H9 (cell line): ENCODE data around the gene ITPR3. TPM values are rescaled to one million over a fixed set of nuclear protein-coding genes. Genes with fewer than 3 reads are reported as not detected.

ENCODE experiments used
- DNase-seq: peaks from one replicate; pipeline ENCODE4 v3.0.0-alpha.2; 2017
- H2AFZ ChIP-seq: one replicate; pipeline ENCODE4 v1.6.1; 2013; ENCODE audit warnings: mild to moderate bottlenecking, low read length, control low read depth, moderate library complexity
- H2AK5ac ChIP-seq: 2 replicates; pipeline ENCODE4 v1.6.1; 2013; ENCODE audit warnings: low read length, control low read depth, mixed read lengths; ENCODE audit not compliant: insufficient read length
- H2BK120ac ChIP-seq: one replicate; pipeline ENCODE4 v1.6.1; 2013; ENCODE audit warnings: low read depth, mild to moderate bottlenecking, low read length, control low read depth, inconsistent platforms; ENCODE audit not compliant: poor library complexity, severe bottlenecking
- H2BK12ac ChIP-seq: 2 replicates; pipeline ENCODE4 v1.6.1; 2013; ENCODE audit warnings: low read length, control low read depth, mixed read lengths, low read depth; ENCODE audit not compliant: insufficient read length
- H2BK15ac ChIP-seq: 2 replicates; pipeline ENCODE4 v1.6.1; 2013; ENCODE audit warnings: low read depth, low read length, control low read depth
- H2BK20ac ChIP-seq: one replicate; pipeline ENCODE4 v1.6.1; 2013; ENCODE audit warnings: low read depth, mild to moderate bottlenecking, low read length, control low read depth, inconsistent platforms; ENCODE audit not compliant: poor library complexity, severe bottlenecking
- H2BK5ac ChIP-seq: 2 replicates; pipeline ENCODE4 v1.6.1; 2013; ENCODE audit warnings: low read length, control low read depth, mixed read lengths; ENCODE audit not compliant: insufficient read length
- H3K14ac ChIP-seq: 2 replicates; pipeline ENCODE4 v1.6.1; 2013; ENCODE audit warnings: low read length, control low read depth; ENCODE audit not compliant: insufficient read depth
- H3K18ac ChIP-seq: 2 replicates; pipeline ENCODE4 v1.6.1; 2013; ENCODE audit warnings: low read depth, mild to moderate bottlenecking, mixed read lengths, low read length, control low read depth; ENCODE audit not compliant: insufficient read length
- H3K23ac ChIP-seq: 2 replicates; pipeline ENCODE4 v1.6.1; 2013; ENCODE audit warnings: low read length, control low read depth, mixed read lengths, low read depth; ENCODE audit not compliant: insufficient read length
- H3K23me2 ChIP-seq: 2 replicates; pipeline ENCODE4 v1.6.1; 2013; ENCODE audit warnings: low read depth, mild to moderate bottlenecking, mixed read lengths, low read length, control low read depth; ENCODE audit not compliant: insufficient read length, poor library complexity, severe bottlenecking
- H3K27ac ChIP-seq: 2 replicates; pipeline ENCODE4 v1.5.1; 2013; ENCODE audit warnings: low read length, control low read depth, mixed read lengths, low read depth; ENCODE audit not compliant: insufficient read length
- H3K27me3 ChIP-seq: 2 replicates; pipeline ENCODE4 v1.6.1; 2013; ENCODE audit warnings: low read length, control low read depth, inconsistent platforms; ENCODE audit not compliant: insufficient read depth
- H3K4ac ChIP-seq: 2 replicates; pipeline ENCODE4 v1.6.1; 2013; ENCODE audit warnings: low read depth, mild to moderate bottlenecking, control low read depth, inconsistent platforms, low read length, moderate library complexity
- H3K4me1 ChIP-seq: 2 replicates; pipeline ENCODE4 v1.6.1; 2013; ENCODE audit warnings: low read length, control low read depth, inconsistent platforms; ENCODE audit not compliant: insufficient read depth
- H3K4me2 ChIP-seq: 2 replicates; pipeline ENCODE4 v1.6.1; 2013; ENCODE audit warnings: low read length, control low read depth, mixed read lengths; ENCODE audit not compliant: insufficient read length, insufficient read depth
- H3K56ac ChIP-seq: 2 replicates; pipeline ENCODE4 v1.6.1; 2013; ENCODE audit warnings: low read depth, mild to moderate bottlenecking, mixed read lengths, low read length, control low read depth; ENCODE audit not compliant: insufficient read length
- H3K79me1 ChIP-seq: 2 replicates; pipeline ENCODE4 v1.6.1; 2013; ENCODE audit warnings: low read depth, mild to moderate bottlenecking, moderate library complexity, low read length, control low read depth, inconsistent platforms; ENCODE audit not compliant: insufficient read depth, poor library complexity, severe bottlenecking
- H3K79me2 ChIP-seq: 2 replicates; pipeline ENCODE4 v1.6.1; 2013; ENCODE audit warnings: low read length, control low read depth, inconsistent platforms; ENCODE audit not compliant: insufficient read depth
- H3K9ac ChIP-seq: 2 replicates; pipeline ENCODE4 v1.6.1; 2013; ENCODE audit warnings: low read length, control low read depth, mixed read lengths; ENCODE audit not compliant: insufficient read length; ENCODE audit errors: extremely low read depth
- H3K9me3 ChIP-seq: one replicate; pipeline ENCODE4 v1.6.1; 2013; ENCODE audit warnings: low read depth, low read length, inconsistent platforms; ENCODE audit not compliant: control insufficient read depth
- H3T11ph ChIP-seq: one replicate; pipeline ENCODE4 v1.6.1; 2013; ENCODE audit warnings: mild to moderate bottlenecking, low read length, control low read depth, inconsistent platforms
- H4K20me1 ChIP-seq: one replicate; pipeline ENCODE4 v1.6.1; 2013; ENCODE audit not compliant: control insufficient read depth, insufficient read length, insufficient read depth
- H4K5ac ChIP-seq: 2 replicates; pipeline ENCODE4 v1.6.1; 2013; ENCODE audit warnings: low read depth, mild to moderate bottlenecking, mixed read lengths, low read length, control low read depth; ENCODE audit not compliant: insufficient read length
- H4K8ac ChIP-seq: replicated peaks from 2 replicates; pipeline ENCODE4 v1.6.1; 2013; ENCODE audit warnings: low read length, control low read depth, mixed read lengths, low read depth; ENCODE audit not compliant: insufficient read length
- H4K91ac ChIP-seq: 2 replicates; pipeline ENCODE4 v1.6.1; 2013; ENCODE audit warnings: low read depth, mild to moderate bottlenecking, moderate library complexity, mixed read lengths, low read length, control low read depth; ENCODE audit not compliant: insufficient read length
- H3K27ac Mint-ChIP-seq, 3 experiments: 2 replicates in 2 of 3; 3 replicates in 1 of 3; pipeline ENCODE4 v1.8.0; 2020 to 2021; ENCODE audit warnings: mixed read lengths in 3 of 3, mild to moderate bottlenecking in 1 of 3, moderate library complexity in 1 of 3
- H3K27me3 Mint-ChIP-seq: 2 replicates; pipeline ENCODE4 v1.8.0; 2021; ENCODE audit warnings: low read depth, mild to moderate bottlenecking, moderate library complexity, mixed read lengths
- H3K36me3 Mint-ChIP-seq, 3 experiments: 2 replicates in 2 of 3; 3 replicates in 1 of 3; pipeline ENCODE4 v1.8.0; 2020 to 2021; ENCODE audit warnings: low read depth in 3 of 3, mixed read lengths in 3 of 3; ENCODE audit not compliant: insufficient read depth in 1 of 3
- H3K4me1 Mint-ChIP-seq, 2 experiments: 2 replicates each; pipeline ENCODE4 v1.8.0; 2020; ENCODE audit warnings: mixed read lengths in 2 of 2
- H3K4me3 Mint-ChIP-seq, 2 experiments: 2 replicates in 1 of 2; 3 replicates in 1 of 2; pipeline ENCODE4 v1.8.0; 2020 to 2021; ENCODE audit warnings: mild to moderate bottlenecking in 2 of 2, mixed read lengths in 2 of 2, moderate library complexity in 1 of 2
- H3K9me3 Mint-ChIP-seq, 2 experiments: 2 replicates in 1 of 2; 3 replicates in 1 of 2; pipeline ENCODE4 v1.8.0; 2020; ENCODE audit warnings: mild to moderate bottlenecking in 2 of 2, mixed read lengths in 2 of 2, moderate library complexity in 1 of 2
- CTCF ChIP-seq: fragments of 200-600 bp; sonication (generic); conservative IDR thresholded peaks from 3 replicates; pipeline ENCODE4 v1.8.0; 2021; ENCODE audit warnings: antibody characterized with exemption, mild to moderate bottlenecking
- WGBS: extraction: QIAGEN DNeasy Blood & Tissue Kit; methylation state at CpG from one replicate; pipeline ENCODE4 v1.1.7; 2013; ENCODE audit warnings: missing lambda C conversion rate, low lambda C conversion rate, mixed read lengths; ENCODE audit not compliant: insufficient read length; ENCODE audit errors: extremely low coverage; 5-methylcytosine and 5-hydroxymethylcytosine counted together
- total RNA-seq: library from RNA; stranded (reverse); gene quantifications from 2 replicates; pipeline ENCODE4 v1.2.1, GENCODE V29; 2021

The ITPR3 gene
- total RNA-seq, 1 experiment from 2014 or later, result 40.3 TPM

DNA sequence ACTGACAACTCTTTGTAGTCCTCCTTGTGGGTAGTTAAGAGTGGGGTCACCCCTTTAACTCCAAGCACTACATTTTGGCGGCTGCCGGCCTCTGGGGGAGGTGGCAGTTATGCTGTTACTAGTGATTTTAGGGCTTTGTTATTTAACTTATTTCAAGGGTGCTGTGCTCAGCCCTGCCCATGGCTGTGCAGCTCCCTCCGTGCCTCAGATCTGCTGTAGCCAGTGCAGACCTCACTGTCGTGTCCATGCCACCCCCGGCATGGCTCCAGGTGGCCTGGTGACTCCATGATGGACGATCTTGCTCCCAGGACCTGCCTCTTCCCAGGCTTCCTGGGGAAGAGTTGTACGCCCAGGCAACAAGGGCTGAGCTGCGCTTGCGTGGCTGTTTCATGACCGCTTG lies 75.0 kb downstream of the ITPR3 start:
- H3K27me3 Mint-ChIP-seq, result no peaks in the 10 kb centered on the region
- no peak overlapping the region for H4K91ac ChIP-seq
- H3K23ac ChIP-seq, result no peak overlapping the region
- no peak overlapping the region for H4K5ac ChIP-seq
- no peak for TF ChIP-seq CTCF
- H3K27ac Mint-ChIP-seq, result no peak overlapping the region
- no peak overlapping the region for H3K18ac ChIP-seq
- no peaks in the 10 kb centered on the region for H3K79me1 ChIP-seq
- no CpG with 5 or more reads among the region's 10 CpGs for WGBS
- H3K4me2 ChIP-seq, result no peak overlapping the region
- H2BK5ac ChIP-seq, result no peak overlapping the region
- no peak overlapping the region for H3K4me3 Mint-ChIP-seq
- DNase-seq, result no peak
- no peak overlapping the region for H2BK15ac ChIP-seq
- no peak overlapping the region for H3K56ac ChIP-seq
- H3K9ac ChIP-seq, result no peak overlapping the region
- no peak overlapping the region for H2BK20ac ChIP-seq
- H3K79me2 ChIP-seq, result no peaks in the 10 kb centered on the region
- no peak overlapping the region for H2BK12ac ChIP-seq
- H3K27ac ChIP-seq, result no peak overlapping the region
- H3K23me2 ChIP-seq, result no peaks in the 10 kb centered on the region
- no peaks in the 10 kb centered on the region for H3K9me3 ChIP-seq
- H3K4me1 Mint-ChIP-seq, result peaks cover 17 to 20% of the 10 kb centered on the region in 2 experiments
- H3K4ac ChIP-seq, result no peak overlapping the region
- H3K14ac ChIP-seq, result no peak overlapping the region
- H3K4me1 ChIP-seq, result 0 out of 2 replicates have a peak, but pooled peaks cover 3% of the 10 kb centered on the region
- H3K27me3 ChIP-seq, result no peaks in the 10 kb centered on the region
- H4K8ac ChIP-seq, result no peak overlapping the region
- peaks cover 22 to 88% (median 75%) of the 10 kb centered on the region in 3 experiments; a peak in 6 of 7 replicates for H3K36me3 Mint-ChIP-seq
- H2BK120ac ChIP-seq, result no peak overlapping the region
- H2AFZ ChIP-seq, result no peak overlapping the region
- no peak overlapping the region for H2AK5ac ChIP-seq
- no peaks in the 10 kb centered on the region for H3K9me3 Mint-ChIP-seq
- no peak overlapping the region for H3T11ph ChIP-seq
- no peaks in the 10 kb centered on the region for H4K20me1 ChIP-seq
